Inflammatory macrophage treated with lipopolysaccharide for 1 hour (primary cell): ENCODE measurements around the gene SHLD3.
"Not testable (repeated sequence)": the region's sequence is repeated elsewhere in the genome, so short reads cannot be mapped to it uniquely, and the experiment has no call there.

Source experiments
- DNase-seq, 2 donors: peaks; one replicate each; pipeline ENCODE4 v3.0.0-alpha.2; 2020 to 2022

SHLD3 gene

GRCh38 chr5:65624571-65625555, at the start of gene SHLD3, which contains the start of gene TRAPPC13:
Gene SHLD3 (plus strand): TSS chr5:65625027. CDS start chr5:65629588, 4,561 bp downstream.
Gene TRAPPC13 (plus strand): TSS chr5:65625027. CDS start chr5:65625061, 34 bp downstream.
- peak; percentile 80 to 87 for DNase-seq

- no peak for DNase-seq
These were observed 47.7 kb upstream of the SHLD3 start for GRCh38 chr5:65577141-65577540.

- no peak for DNase-seq
These were observed 36.1 kb upstream of the SHLD3 start for GRCh38 chr5:65588694-65589093.

- peak; percentile 5 to 20 for DNase-seq
These were observed 23.1 kb upstream of the SHLD3 start for GRCh38 chr5:65601761-65602160.

GRCh38 chr5:65611524-65611923, 13.3 kb upstream of the SHLD3 start:
- DNase-seq: no peak

- no peak for DNase-seq
These were observed 12.4 kb upstream of the SHLD3 start for GRCh38 chr5:65612298-65612907.

- no peak for DNase-seq
These were observed 4.8 kb upstream of the SHLD3 start for GRCh38 chr5:65620021-65620420.

- DNase-seq: not testable (repeated sequence)
These were observed 2.9 kb upstream of the SHLD3 start for GRCh38 chr5:65621961-65622360.

GRCh38 chr5:65623482-65623881, 1.3 kb upstream of the SHLD3 start:
- no peak for DNase-seq

- peak; percentile 92 to 93 for DNase-seq
These were observed 729 bp upstream of the SHLD3 start, which contains the start of gene TRIM23 for GRCh38 chr5:65624025-65624570. Gene TRIM23 (minus strand): TSS chr5:65624333. CDS start chr5:65624274, 59 bp downstream.

- peak; percentile 4 to 10 for DNase-seq
These were observed 916 bp downstream of the SHLD3 start for GRCh38 chr5:65625743-65626142.

- no peak for DNase-seq
These were observed 6.2 kb downstream of the SHLD3 start for GRCh38 chr5:65630981-65631380.

GRCh38 chr5:65640240-65640639, 15.4 kb downstream of the SHLD3 start:
- no peak for DNase-seq

GRCh38 chr5:65646938-65647337, 22.1 kb downstream of the SHLD3 start:
- no peak for DNase-seq

- no peak for DNase-seq
These were observed 23.1 kb downstream of the SHLD3 start for GRCh38 chr5:65647941-65648340.

- no peak for DNase-seq
These were observed 26.3 kb downstream of the SHLD3 start for GRCh38 chr5:65651144-65651543.

- DNase-seq: no peak
These were observed 29.9 kb downstream of the SHLD3 start for GRCh38 chr5:65654713-65655112.

GRCh38 chr5:65663804-65664521, 39.1 kb downstream of the SHLD3 start:
- no peak for DNase-seq

- peak; percentile 54 to 59 for DNase-seq
These were observed 43.9 kb downstream of the SHLD3 start for GRCh38 chr5:65668696-65669095.

- DNase-seq: peak; percentile 57 to 58
These were observed 48.0 kb downstream of the SHLD3 start for GRCh38 chr5:65672796-65673195.

- no peak for DNase-seq
These were observed 49.9 kb downstream of the SHLD3 start for GRCh38 chr5:65674749-65675148.

- DNase-seq: peak; percentile 41 to 48
These were observed 51.2 kb downstream of the SHLD3 start for GRCh38 chr5:65676056-65676455.
